Peyer's patch (tissue), 4 donors: ENCODE measurements around the gene RTN4RL1.

Experiments used
- CTCF ChIP-seq, 6 experiments: fragments of 450-650 bp in 4 of 6; fragments of 200-600 bp in 2 of 6; sonication (generic) in 1 of 6; IDR thresholded peaks; one replicate each; pipeline ENCODE4 v1.5.1; 2017 to 2019; ENCODE audit warnings: antibody characterized with exemption in 6 of 6, mild to moderate bottlenecking in 3 of 6, moderate library complexity in 1 of 6
- POLR2A ChIP-seq, 2 donors: fragments of 450-650 bp; IDR thresholded peaks; one replicate each; pipeline ENCODE4 v1.5.1; 2017; ENCODE audit warnings: antibody characterized with exemption in 2 of 2, mild to moderate bottlenecking in 2 of 2, moderate library complexity in 2 of 2

DNA sequence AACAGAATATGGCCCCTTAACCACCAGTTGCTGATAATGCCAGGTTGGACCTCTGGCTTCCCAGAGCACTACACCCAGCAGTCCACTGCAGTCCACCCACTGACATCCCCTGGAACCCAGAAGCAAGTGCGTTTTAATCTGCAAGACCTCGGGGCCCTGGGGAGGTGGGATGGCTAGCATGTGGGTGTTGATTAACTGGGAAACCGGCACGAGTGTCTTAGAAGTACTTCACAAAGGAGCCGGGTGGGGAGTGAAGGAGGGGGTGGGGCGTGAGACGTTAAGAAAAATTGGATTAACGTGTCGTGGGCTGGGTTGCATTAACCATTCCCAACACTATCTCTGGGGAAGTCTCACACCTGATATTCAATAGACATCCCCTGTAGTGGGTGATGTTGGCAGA is 23.7 kb upstream of the RTN4RL1 start:
- no peak for TF ChIP-seq POLR2A (IDR thresholded peaks at IDR 0.05)
- TF ChIP-seq CTCF (IDR thresholded peaks at IDR 0.05) = no peak
